Skeletal muscle tissue (tissue), 4 donors: ENCODE data around the gene SLC41A3. TPM values are rescaled to one million over a fixed set of nuclear protein-coding genes. Genes with fewer than 3 reads are reported as not detected.
"Not testable (repeated sequence)": the region's sequence is repeated elsewhere in the genome, so short reads cannot be mapped to it uniquely, and the experiment has no call there.

Experiments used
- H3K27ac ChIP-seq: one replicate; pipeline ENCODE4 v1.7.0; 2013; ENCODE audit warnings: mild to moderate bottlenecking, low read depth, low read length, inconsistent platforms
- H3K27me3 ChIP-seq, 3 donors: one replicate each; pipeline ENCODE4 v1.7.0; 2013; ENCODE audit warnings: low read length in 3 of 3; ENCODE audit not compliant: control insufficient read depth in 3 of 3, insufficient read depth in 3 of 3
- H3K36me3 ChIP-seq, 3 donors: one replicate each; pipeline ENCODE4 v1.7.0; 2013; ENCODE audit warnings: low read length in 3 of 3; ENCODE audit not compliant: control insufficient read depth in 3 of 3, insufficient read depth in 3 of 3
- H3K4me1 ChIP-seq, 3 donors: one replicate each; pipeline ENCODE4 v1.7.0; 2013; ENCODE audit warnings: low read length in 3 of 3, mild to moderate bottlenecking in 3 of 3; ENCODE audit not compliant: control insufficient read depth in 3 of 3, insufficient read depth in 3 of 3
- H3K4me3 ChIP-seq, 3 donors: one replicate each; pipeline ENCODE4 v1.7.0; 2013; ENCODE audit warnings: low read length in 3 of 3
- H3K9ac ChIP-seq, 3 donors: one replicate each; pipeline ENCODE4 v1.7.0; 2013; ENCODE audit warnings: low read length in 3 of 3, mild to moderate bottlenecking in 3 of 3, moderate library complexity in 2 of 3, low read depth in 1 of 3
- H3K9me3 ChIP-seq, 3 donors: one replicate each; pipeline ENCODE4 v1.7.0; 2013; ENCODE audit warnings: low read length in 3 of 3; ENCODE audit not compliant: control insufficient read depth in 3 of 3
- total RNA-seq: library from RNA; depleted of rRNA; stranded (reverse); fragments of >200 nt; gene quantifications from one replicate; pipeline ENCODE4 v1.2.3, GENCODE V29; 2014
- donor health status: Osteomylitis.

The SLC41A3 gene
- total RNA-seq, 1 donor from 2014 or later: 31.3 TPM

DNA sequence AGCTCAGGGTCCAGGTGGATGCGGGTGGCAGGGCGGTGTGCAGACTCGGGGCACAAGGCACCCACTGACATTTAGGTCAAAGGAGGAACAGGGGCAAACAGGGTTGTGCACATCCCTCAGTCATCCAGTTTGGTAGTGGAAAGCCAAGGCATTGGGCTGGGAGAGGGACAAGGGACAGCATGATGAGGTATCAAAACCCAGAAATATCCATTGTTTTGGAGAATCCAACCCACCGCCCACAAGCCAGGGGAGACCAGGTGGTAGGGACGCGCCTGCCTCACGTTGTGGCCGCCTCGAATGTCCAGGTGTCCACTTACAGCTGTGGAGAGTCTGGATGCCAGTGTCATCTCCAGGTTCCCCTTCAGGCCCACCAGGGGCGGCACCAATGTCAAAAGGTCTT is 33.3 kb downstream of the SLC41A3 start:
- Histone ChIP-seq H3K4me3 (no peak overlapping the region), H3K9ac (no peak overlapping the region), H3K36me3 (peaks cover 11 to 13% (median 11%) of the 10 kb centered on the region in 3 donors), H3K4me1 (peaks cover 4 to 6% (median 6%) of the 10 kb centered on the region in 3 donors), H3K27me3 (no peaks in the 10 kb centered on the region), H3K9me3 (peaks cover 0 to 2% (median 0%) of the 10 kb centered on the region in 3 donors), H3K27ac (no peak overlapping the region)

DNA sequence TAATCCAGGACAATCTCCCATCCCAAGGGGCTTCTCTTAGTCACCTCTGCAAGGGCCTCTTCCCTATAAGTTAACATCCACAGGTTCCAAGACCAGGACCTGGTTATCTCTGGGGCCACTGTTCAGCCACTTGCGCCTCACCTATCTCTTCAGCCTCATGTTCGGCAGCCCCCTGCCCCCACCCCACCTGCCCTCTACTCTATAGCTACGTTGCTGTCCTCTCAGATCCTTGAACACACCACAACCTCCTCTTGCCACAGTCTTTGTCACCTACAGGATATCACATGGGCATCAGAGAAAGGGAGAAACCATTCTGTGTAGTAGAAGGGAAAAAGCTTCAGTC is 33.9 kb downstream of the SLC41A3 start:
- no peak overlapping the region for H3K9ac ChIP-seq
- no peaks in the 10 kb centered on the region for H3K27me3 ChIP-seq
- no peak overlapping the region for H3K4me3 ChIP-seq
- peaks cover 0 to 2% (median 0%) of the 10 kb centered on the region in 3 donors for H3K9me3 ChIP-seq
- peaks cover 4 to 6% (median 5%) of the 10 kb centered on the region in 3 donors for H3K4me1 ChIP-seq
- H3K36me3 ChIP-seq: peaks cover 11 to 13% (median 11%) of the 10 kb centered on the region in 3 donors
- H3K27ac ChIP-seq: no peak overlapping the region

GRCh38 chr3:126049289-126050049 is 34.5 kb downstream of the SLC41A3 start:
- Histone ChIP-seq H3K36me3 (peaks cover 11 to 13% (median 11%) of the 10 kb centered on the region in 3 donors), H3K9me3 (peaks cover 0 to 2% (median 0%) of the 10 kb centered on the region in 3 donors), H3K27me3 (no peaks in the 10 kb centered on the region), H3K27ac (no peak overlapping the region), H3K9ac (no peak overlapping the region), H3K4me1 (peaks cover 4 to 6% (median 5%) of the 10 kb centered on the region in 3 donors), H3K4me3 (no peak overlapping the region)

GRCh38 chr3:126040386-126040785 is 43.5 kb downstream of the SLC41A3 start:
- Histone ChIP-seq H3K9ac (no peak overlapping the region), H3K4me1 (peaks cover 0 to 15% (median 10%) of the 10 kb centered on the region in 3 donors), H3K27ac (no peak overlapping the region), H3K36me3 (peaks cover 0 to 4% (median 2%) of the 10 kb centered on the region in 3 donors), H3K4me3 (no peak overlapping the region), H3K27me3 (no peaks in the 10 kb centered on the region), H3K9me3 (no peaks in the 10 kb centered on the region)

GRCh38 chr3:126039870-126040269 is 44.1 kb downstream of the SLC41A3 start:
- Histone ChIP-seq H3K9me3 (no peaks in the 10 kb centered on the region), H3K27me3 (no peaks in the 10 kb centered on the region), H3K27ac (no peak overlapping the region), H3K9ac (no peak overlapping the region), H3K4me3 (no peak overlapping the region), H3K36me3 (peaks cover 0 to 8% (median 4%) of the 10 kb centered on the region in 3 donors), H3K4me1 (peaks cover 0 to 15% (median 10%) of the 10 kb centered on the region in 3 donors)

- H3K27me3 ChIP-seq, H3K9ac ChIP-seq, H3K27ac ChIP-seq, H3K4me3 ChIP-seq, H3K9me3 ChIP-seq: not testable (repeated sequence)
- Histone ChIP-seq H3K36me3 (peaks cover 0 to 11% (median 7%) of the 10 kb centered on the region in 3 donors), H3K4me1 (peaks cover 0 to 15% (median 10%) of the 10 kb centered on the region in 3 donors)
Measured at GRCh38 chr3:126038791-126039190, 45.1 kb downstream of the SLC41A3 start.

DNA sequence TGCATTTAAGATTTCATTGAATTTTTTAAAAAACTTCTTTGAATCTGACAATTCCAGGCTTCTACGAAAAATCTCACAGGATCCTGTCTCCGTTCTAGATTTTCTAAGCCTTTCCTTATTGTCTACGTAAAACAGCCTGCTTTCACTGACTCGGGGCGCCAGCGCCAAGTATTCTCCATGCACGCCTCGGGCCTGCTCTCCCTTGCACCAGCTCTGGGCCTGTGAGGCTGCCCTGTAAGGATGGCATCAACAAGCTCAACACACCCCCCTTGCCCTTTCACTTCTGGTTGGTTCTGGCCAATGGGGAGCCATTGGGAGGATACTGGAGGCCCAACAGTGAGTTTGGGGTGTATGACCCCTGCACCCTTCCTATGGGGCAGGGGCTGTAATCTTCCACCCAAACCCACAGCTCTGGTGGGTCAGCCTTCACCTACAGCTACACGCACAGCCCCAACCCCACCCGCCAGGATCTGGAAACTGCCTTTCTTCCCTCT is 47.8 kb downstream of the SLC41A3 start:
- H3K9ac ChIP-seq: no peak overlapping the region
- H3K27ac ChIP-seq: no peak overlapping the region
- no peaks in the 10 kb centered on the region for H3K9me3 ChIP-seq
- H3K4me1 ChIP-seq: peaks cover 0 to 15% (median 10%) of the 10 kb centered on the region in 3 donors
- H3K36me3 ChIP-seq: peaks cover 10 to 30% (median 20%) of the 10 kb centered on the region in 3 donors
- no peaks in the 10 kb centered on the region for H3K27me3 ChIP-seq
- no peak overlapping the region for H3K4me3 ChIP-seq

DNA sequence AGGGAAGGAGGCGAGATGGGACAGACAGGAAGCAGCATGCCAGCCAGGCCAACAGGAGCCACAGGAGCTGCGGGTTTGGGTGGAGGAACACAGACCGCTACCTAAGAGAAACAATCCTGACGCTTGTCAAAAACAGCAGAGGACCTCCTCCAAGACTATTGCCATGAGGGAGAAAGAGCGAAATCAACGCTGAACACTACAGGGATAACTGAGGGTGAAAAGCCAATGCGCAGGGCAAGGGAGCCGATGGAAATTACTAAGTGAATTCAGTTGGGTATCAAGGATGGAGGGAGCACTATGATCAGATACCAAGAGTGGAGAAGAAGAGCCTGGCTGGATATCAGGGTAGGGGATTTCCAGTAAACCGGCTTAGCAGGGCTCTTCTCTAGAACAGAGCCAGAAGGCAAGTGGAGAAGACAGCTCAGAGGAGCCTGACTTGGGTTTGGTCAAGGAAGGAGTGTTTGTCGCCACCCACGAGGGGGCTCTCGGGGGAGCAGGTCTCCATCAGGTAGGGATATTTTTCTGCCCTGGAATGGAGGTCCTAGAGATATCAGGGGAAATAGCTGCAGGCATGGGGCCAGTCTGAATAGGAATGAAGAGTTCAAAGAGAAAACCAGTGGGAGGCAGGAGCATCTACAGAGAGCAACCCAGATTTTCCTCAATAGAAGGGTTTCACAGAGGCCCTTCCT is 48.4 kb downstream of the SLC41A3 start:
- peaks cover 0 to 15% (median 9%) of the 10 kb centered on the region in 3 donors for H3K4me1 ChIP-seq
- peaks cover 10 to 30% (median 20%) of the 10 kb centered on the region in 3 donors for H3K36me3 ChIP-seq
- no peak overlapping the region for H3K9ac ChIP-seq
- no peaks in the 10 kb centered on the region for H3K27me3 ChIP-seq
- no peak overlapping the region for H3K27ac ChIP-seq
- H3K9me3 ChIP-seq: no peaks in the 10 kb centered on the region
- H3K4me3 ChIP-seq: no peak overlapping the region

- no peaks in the 10 kb centered on the region for H3K9me3 ChIP-seq
- H3K27ac ChIP-seq: no peak overlapping the region
- H3K4me3 ChIP-seq: no peak overlapping the region
- H3K9ac ChIP-seq: no peak overlapping the region
- peaks cover 10 to 30% (median 20%) of the 10 kb centered on the region in 3 donors for H3K36me3 ChIP-seq
- no peaks in the 10 kb centered on the region for H3K27me3 ChIP-seq
- peaks cover 0 to 7% (median 4%) of the 10 kb centered on the region in 3 donors for H3K4me1 ChIP-seq
Measured at GRCh38 chr3:126034481-126035361, 49.2 kb downstream of the SLC41A3 start.
